Peyer's patch (tissue), 4 donors: ENCODE data around the gene CD33.

Experiments used
- CTCF ChIP-seq, 6 experiments: fragments of 450-650 bp in 4 of 6; fragments of 200-600 bp in 2 of 6; sonication (generic) in 1 of 6; IDR thresholded peaks; one replicate each; pipeline ENCODE4 v1.5.1; 2017 to 2019; ENCODE audit warnings: antibody characterized with exemption in 6 of 6, mild to moderate bottlenecking in 3 of 6, moderate library complexity in 1 of 6
- POLR2A ChIP-seq, 2 donors: fragments of 450-650 bp; IDR thresholded peaks; one replicate each; pipeline ENCODE4 v1.5.1; 2017; ENCODE audit warnings: antibody characterized with exemption in 2 of 2, mild to moderate bottlenecking in 2 of 2, moderate library complexity in 2 of 2

GRCh38 chr19:51274049-51274770 lies 49.3 kb downstream of the CD33 start:
- TF ChIP-seq POLR2A (IDR thresholded peaks at IDR 0.05) = no peak
- TF ChIP-seq CTCF (IDR thresholded peaks at IDR 0.05) = no peak
